HG02870 (cell line): ENCODE data around the gene ZSWIM6.

Experiments
- ATAC-seq: cut with Tn5 transposase; IDR thresholded peaks from one replicate; pipeline ENCODE4 v1.9.1; 2021; ENCODE audit warnings: mild to moderate bottlenecking, moderate library complexity; ENCODE audit not compliant: unreplicated experiment

Gene ZSWIM6

DNA sequence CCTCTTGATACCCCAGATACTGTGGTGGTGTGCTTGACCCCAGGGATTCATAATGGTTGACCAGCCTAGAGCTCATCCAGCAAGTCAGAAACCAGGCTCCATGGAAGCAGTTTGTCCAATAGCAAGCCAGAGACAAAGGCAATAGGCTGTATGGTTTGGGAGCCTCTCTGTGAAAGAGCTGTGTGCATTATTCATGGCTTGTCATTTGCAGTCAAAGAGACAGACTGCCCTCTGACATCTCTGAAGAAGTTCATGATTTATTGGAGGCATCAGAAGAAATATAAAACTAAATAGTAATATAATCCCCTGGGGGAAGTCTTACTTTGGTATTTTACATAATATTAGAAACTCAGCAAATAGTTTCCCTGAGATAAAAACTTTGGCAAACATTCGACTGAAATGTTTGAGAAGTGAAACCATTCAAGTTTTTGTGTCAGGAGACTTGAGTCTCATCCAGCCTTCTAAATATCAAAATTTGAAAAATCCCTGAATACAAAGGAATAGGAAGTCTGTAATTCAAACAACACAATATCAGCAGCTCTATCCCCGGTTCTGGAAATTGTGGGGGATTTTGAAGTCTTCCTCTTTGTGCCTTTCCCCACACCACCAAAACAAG, 250.3 kb downstream of the ZSWIM6 start:
- ATAC-seq = no peak

- no peak for ATAC-seq
Observed at GRCh38 chr5:61582887-61583286, 250.8 kb downstream of the ZSWIM6 start.

DNA sequence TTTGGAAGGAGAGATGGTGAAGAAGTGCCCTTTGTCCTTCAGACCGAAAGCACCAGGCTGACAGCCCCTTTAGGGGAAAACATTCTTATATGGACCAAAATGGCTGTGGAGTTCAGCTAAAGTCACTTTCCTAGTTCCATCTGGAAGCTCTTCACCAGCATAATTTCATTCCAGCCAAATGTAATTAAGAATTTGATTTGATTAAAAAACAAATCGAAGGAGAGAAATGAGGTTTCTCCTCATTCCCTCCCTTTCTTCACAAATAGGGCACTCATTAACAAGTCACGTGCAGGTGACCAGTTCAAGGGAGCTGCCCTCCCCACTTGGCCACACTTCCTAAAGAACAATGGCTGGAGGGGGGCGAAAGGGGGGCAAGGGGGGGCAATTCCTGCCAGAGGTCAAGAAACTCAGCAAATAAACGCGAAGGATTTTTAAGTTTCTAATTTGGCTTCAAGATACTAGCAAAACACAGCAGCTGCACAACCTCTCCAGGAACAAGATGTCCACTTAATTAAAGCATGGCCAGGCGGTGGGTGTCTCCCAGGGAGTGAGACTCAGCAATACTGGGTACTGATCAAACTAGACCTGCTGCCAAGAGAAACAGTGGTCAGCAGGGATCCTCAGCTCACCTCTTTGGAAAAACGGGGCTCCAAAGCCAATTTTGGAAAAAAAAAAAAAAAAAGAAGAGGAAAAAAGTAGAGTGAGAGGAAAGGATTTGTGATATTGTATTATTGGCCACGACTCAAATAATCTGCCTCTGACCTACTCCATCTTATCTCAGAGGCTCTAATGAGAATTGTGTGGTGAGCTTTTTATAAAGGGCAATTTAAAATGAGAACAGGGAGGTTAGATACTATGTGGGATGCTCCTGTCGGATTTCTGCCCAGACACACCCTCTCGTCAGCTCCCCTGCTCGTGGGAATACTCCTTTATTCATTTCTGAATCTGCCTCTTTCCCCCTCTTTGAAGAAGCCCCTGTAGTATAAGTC, 254.3 kb downstream of the ZSWIM6 start:
- ATAC-seq = no peak

- ATAC-seq = no peak
Observed at GRCh38 chr5:61587125-61587524, 255.1 kb downstream of the ZSWIM6 start.

DNA sequence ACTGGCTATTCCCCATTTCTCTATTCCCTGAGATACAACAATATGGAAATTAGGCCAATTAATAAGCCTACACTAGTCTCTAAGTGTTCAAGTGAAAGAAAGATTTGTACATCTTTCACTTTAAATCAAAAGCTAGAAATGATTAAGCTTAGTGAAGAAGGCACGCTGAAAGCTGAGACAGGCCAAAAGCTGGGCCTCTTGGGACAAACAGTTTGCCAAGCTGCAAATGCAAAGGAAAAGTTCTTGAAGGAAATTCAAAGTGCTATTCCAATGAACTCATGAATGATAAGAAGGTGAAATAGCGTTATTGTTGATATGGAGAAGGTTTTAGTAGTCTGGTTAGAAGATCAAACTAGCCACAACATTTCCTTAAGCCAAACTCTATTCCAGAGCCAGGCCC, 256.2 kb downstream of the ZSWIM6 start:
- ATAC-seq = no peak

DNA sequence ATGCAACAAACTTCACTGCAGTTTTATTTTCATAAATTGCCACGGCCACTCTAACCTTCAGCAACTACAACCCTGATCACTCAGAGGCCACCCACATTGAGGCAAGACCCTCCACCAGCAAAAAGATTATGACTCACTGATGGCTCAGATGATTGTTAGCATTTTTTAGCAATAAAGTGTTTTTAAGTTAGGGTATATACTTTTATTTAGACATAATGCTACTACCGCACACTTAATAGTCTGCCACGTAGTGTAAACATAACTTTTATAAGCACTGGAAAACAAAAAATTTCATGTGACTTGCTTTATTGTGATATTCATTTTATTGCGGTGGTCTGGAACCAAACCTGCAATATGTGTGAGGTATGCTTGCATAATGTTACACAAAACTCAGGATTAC, 257.9 kb downstream of the ZSWIM6 start:
- ATAC-seq = no peak

DNA sequence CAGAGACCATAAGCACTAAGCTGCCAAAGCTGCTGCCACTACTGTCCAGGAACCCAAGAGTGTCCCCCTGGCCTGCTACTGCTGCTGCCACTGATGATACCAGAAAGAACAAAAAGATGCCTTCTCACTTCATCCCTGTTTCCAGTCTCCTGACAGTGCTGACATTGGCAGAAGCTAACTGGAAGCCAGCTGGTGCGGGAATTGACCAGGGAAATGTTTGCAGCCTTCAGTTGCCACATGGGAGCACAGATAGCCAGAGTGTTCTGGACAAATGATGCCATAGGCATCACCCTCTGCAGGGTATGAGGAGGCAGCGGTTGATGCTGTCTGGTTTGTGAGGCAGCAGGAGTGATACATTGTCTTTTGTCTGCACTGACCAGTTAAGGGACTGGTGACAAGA, 258.4 kb downstream of the ZSWIM6 start:
- no peak for ATAC-seq

DNA sequence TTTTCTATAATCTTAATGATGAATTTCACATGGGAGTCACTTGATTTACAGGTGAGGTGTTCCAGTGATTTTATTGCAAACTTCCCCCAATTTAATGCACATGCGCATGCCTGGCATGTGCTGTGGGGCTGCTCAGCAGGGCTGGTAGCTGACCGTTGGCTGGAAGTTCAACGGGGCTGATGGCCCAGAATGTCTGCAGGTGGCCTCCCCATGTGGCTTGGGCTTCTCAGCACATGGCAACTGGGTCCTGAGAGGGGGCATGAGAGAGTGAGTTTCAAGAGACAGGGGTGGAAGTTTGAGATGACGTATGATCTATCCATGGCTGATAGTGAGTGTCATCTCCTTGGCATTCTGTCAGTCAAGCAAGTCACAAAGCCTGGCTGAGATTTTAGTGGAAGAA, 259.8 kb downstream of the ZSWIM6 start:
- ATAC-seq = no peak

- ATAC-seq = no peak
Observed at GRCh38 chr5:61595426-61595825, 263.4 kb downstream of the ZSWIM6 start.
